Ascending aorta (tissue), 2 donors: ENCODE results near the gene SLC37A1. TPM values are rescaled to one million over a fixed set of nuclear protein-coding genes. Genes with fewer than 3 reads are reported as not detected.
A peak's percentile ranks its signal among the peaks of the same experiment; 100 is the strongest.

Experiments
- DNase-seq, 2 donors: peaks; one replicate each; pipeline ENCODE4 v3.0.0-alpha.2; 2019; ENCODE audit warnings: low spot score in 2 of 2
- H3K27ac ChIP-seq, 2 donors: fragments of 200-600 bp; sonication (generic); one replicate each; pipeline ENCODE4 v1.5.1; 2016 to 2017; ENCODE audit warnings: mild to moderate bottlenecking in 1 of 2
- H3K27me3 ChIP-seq: fragments of 200-600 bp; sonication (generic); one replicate; pipeline ENCODE4 v1.5.1; 2017
- H3K36me3 ChIP-seq, 2 donors: fragments of 200-600 bp; sonication (generic); one replicate each; pipeline ENCODE4 v1.5.1; 2016
- H3K4me1 ChIP-seq, 2 donors: fragments of 200-600 bp; sonication (generic); one replicate each; pipeline ENCODE4 v1.5.1; 2016 to 2017; ENCODE audit warnings: mild to moderate bottlenecking in 1 of 2
- H3K4me3 ChIP-seq, 2 donors: fragments of 200-600 bp; sonication (generic); one replicate each; pipeline ENCODE4 v1.5.1; 2016 to 2017; ENCODE audit warnings: mild to moderate bottlenecking in 1 of 2
- H3K9me3 ChIP-seq, 2 donors: fragments of 200-600 bp; sonication (generic); one replicate each; pipeline ENCODE4 v1.5.1; 2016
- intact Hi-C: fragments of 100-400 bp; cut with DNase I; formaldehyde crosslinking; loops from one replicate; pipeline ENCODE4 v1.15.1; 2023
- total RNA-seq: library from RNA; depleted of rRNA; stranded (reverse); fragments of >200 nt; gene quantifications from one replicate; pipeline ENCODE4 v1.1.0, GENCODE V29; 2016
- TF ChIP-seq, protein P1 (sequence below), 3 experiments: fragments of 200-600 bp in 2 of 3; fragments of 450-650 bp in 1 of 3; sonication (generic) in 2 of 3; IDR thresholded peaks; one replicate each; pipeline ENCODE4 v1.5.1; 2016 to 2019; ENCODE audit warnings: antibody characterized with exemption in 3 of 3, mild to moderate bottlenecking in 1 of 3, moderate library complexity in 1 of 3

The SLC37A1 gene
- total RNA-seq, 1 donor from 2014 or later = 8.7 TPM

DNA sequence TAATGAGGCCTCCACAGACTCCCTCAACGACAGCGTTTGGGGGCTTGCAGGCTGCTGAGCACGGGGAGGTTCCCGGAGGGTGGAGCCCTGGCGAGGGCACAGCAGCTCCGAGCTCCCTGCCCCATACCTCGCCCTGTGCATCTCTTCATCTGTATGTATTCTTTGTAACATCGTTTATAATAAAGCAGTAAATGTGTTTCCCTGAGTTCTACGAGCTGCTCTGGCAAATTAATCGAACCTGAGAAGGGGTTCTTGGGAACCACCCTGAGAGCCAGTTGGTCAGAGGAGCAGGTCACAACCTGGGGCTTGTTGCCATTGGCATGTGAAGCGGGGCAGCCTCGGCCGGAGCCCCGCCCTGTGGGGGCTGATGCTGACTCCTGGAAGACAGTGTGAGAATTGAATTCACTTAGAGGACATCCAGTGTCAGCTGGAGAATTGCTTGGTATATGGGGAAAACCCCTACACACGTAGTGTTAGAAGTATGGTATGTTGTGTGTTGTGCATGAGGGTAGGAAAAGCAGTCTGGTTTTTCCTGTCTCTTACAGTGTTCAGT lies 11.5 kb downstream of the SLC37A1 start:
- Histone ChIP-seq H3K4me3 (peak overlapping the region in 1 of 2 donors; percentile 56), H3K4me1 (peaks cover 3 to 6% of the 10 kb centered on the region in 2 donors), H3K27ac (peak overlapping the region; percentile 34 to 47), H3K9me3 (no peaks in the 10 kb centered on the region), H3K36me3 (peaks cover 3 to 4% of the 10 kb centered on the region in 2 donors), H3K27me3 (no peaks in the 10 kb centered on the region)
- TF ChIP-seq, protein P1, sequence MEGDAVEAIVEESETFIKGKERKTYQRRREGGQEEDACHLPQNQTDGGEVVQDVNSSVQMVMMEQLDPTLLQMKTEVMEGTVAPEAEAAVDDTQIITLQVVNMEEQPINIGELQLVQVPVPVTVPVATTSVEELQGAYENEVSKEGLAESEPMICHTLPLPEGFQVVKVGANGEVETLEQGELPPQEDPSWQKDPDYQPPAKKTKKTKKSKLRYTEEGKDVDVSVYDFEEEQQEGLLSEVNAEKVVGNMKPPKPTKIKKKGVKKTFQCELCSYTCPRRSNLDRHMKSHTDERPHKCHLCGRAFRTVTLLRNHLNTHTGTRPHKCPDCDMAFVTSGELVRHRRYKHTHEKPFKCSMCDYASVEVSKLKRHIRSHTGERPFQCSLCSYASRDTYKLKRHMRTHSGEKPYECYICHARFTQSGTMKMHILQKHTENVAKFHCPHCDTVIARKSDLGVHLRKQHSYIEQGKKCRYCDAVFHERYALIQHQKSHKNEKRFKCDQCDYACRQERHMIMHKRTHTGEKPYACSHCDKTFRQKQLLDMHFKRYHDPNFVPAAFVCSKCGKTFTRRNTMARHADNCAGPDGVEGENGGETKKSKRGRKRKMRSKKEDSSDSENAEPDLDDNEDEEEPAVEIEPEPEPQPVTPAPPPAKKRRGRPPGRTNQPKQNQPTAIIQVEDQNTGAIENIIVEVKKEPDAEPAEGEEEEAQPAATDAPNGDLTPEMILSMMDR (IDR thresholded peaks at IDR 0.05) = no peak
- intact Hi-C loops = no loop called here
- no peak for DNase-seq

DNA sequence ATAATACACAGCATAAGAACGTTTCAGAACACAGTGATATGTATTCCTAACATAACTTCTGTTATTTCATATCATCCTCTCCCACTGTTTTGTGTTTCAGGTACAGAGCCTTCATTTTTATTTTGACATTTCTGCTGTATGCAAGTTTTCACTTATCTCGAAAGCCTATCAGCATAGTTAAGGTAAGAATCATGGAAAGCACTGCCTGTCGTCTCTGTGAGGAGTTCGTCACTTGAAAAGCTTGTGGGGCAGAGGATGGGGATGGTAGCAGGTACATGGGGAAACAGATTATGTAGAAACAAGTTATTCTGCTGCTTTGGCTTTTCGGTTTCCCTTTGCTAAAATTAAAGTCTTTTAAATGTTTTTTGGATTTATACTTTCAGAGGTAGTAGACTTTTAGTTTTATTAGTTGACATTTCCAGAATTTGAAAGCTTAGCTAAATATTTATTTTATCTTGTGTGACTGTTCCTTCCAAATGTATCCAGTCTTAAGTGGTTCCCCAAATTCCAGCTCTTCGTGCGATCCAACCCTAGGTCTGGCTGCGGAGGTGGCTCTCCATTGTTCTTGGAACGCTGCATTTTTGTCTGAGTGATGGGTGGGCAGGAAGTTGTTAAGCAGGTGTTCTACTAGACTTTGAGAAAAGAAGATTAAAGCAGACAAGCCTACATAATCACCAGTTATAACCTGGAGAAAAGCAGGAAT lies 12.2 kb downstream of the SLC37A1 start:
- no peak for DNase-seq
- Histone ChIP-seq H3K9me3 (no peaks in the 10 kb centered on the region), H3K27ac (no peak overlapping the region), H3K36me3 (peaks cover under 1 to 3% of the 10 kb centered on the region in 2 donors), H3K27me3 (no peaks in the 10 kb centered on the region), H3K4me1 (peaks cover 3 to 6% of the 10 kb centered on the region in 2 donors), H3K4me3 (no peak overlapping the region)
- TF ChIP-seq, protein P1 (IDR thresholded peaks at IDR 0.05) = no peak
- intact Hi-C loops = no loop called here

DNA sequence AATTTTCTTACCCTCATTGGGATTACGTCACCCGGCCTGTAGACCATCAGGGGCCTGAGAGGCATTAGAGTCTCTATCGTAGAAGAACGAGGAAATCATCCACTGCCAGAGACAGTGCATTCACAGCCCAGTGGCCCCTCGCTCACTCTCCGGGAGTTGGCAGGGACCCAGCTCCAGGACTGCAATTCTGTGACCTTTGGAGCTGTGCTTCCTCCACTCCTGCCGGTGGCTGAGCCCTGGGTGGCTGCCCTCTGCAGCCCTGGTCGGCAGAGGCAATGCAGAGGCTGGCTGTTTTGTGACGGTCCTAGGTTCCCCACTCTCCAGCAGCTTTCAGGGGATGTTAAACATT lies 12.7 kb downstream of the SLC37A1 start:
- DNase-seq = no peak
- TF ChIP-seq, protein P1 (IDR thresholded peaks at IDR 0.05) = no peak

DNA sequence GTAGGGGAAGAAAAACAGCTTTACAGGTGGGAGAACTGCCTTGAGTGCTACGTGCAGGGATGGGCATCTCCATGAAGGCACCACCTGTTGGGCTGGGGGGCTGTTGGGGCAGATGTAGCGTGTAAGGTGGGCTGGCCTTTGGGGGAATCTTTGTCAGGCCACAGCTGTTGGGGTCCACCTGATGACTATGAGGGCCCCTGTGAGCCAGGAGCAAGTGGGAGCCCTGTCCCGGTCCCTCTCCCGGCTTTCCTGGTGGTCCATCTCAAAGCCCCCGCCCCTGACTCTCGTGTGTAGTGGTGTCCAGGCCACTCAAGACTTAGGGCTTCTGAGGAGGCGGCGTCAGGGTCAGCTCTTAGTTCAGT lies 13.5 kb downstream of the SLC37A1 start:
- Histone ChIP-seq H3K27ac (no peak overlapping the region), H3K4me1 (peaks cover 3 to 6% of the 10 kb centered on the region in 2 donors), H3K27me3 (no peaks in the 10 kb centered on the region), H3K4me3 (no peak overlapping the region), H3K9me3 (no peaks in the 10 kb centered on the region), H3K36me3 (peaks cover 0 to 3% of the 10 kb centered on the region in 2 donors)
- intact Hi-C loops = no loop called here
- peak in 1 of 2 donors; percentile 58 for DNase-seq
- TF ChIP-seq, protein P1 (IDR thresholded peaks at IDR 0.05) = no peak

More for the DNA sequence above, 12.7 kb downstream of the SLC37A1 start:
- no peaks in the 10 kb centered on the region for H3K27me3 ChIP-seq
- peaks cover 0 to 3% of the 10 kb centered on the region in 2 donors for H3K36me3 ChIP-seq
- H3K27ac ChIP-seq = no peak overlapping the region
- H3K9me3 ChIP-seq = no peaks in the 10 kb centered on the region
- intact Hi-C loops = no loop called here
- H3K4me1 ChIP-seq = peaks cover 3 to 6% of the 10 kb centered on the region in 2 donors
- no peak overlapping the region for H3K4me3 ChIP-seq

DNA sequence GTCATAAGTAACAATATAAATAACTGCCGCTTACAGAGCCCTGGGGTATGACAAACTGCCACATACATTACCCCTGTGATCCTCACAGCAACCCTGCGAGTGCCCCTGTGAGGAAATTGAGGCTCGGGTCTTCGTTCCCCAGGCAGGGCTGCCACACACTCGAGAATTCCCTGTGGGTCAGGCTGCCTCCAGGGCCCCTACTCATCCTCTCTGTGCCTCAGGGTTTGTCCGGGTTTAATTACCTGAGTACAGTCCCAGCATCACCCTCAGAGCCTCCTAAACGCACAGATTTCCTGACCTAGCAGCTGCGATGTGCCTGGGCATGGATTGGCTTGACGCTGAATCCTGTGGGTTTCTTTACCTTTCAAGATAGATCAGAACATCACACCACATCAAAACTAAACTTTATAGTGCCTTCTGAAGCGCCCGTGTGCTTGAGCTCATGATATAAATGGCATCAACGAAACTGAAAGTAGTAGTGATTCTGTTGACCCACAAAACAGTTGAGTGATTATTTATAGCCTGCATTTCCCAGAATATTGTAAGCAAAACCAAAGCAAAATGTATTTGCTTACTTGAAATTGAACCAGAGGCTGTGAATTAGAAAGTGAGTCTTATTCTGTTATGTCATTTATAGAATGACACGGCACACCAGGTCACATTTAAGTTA lies 14.0 kb downstream of the SLC37A1 start:
- Histone ChIP-seq H3K36me3 (peaks cover 0 to 3% of the 10 kb centered on the region in 2 donors), H3K4me3 (no peak overlapping the region), H3K4me1 (peaks cover 3 to 8% of the 10 kb centered on the region in 2 donors), H3K9me3 (no peaks in the 10 kb centered on the region), H3K27me3 (no peaks in the 10 kb centered on the region), H3K27ac (peak overlapping the region in 1 of 2 donors; percentile 55)
- intact Hi-C loops = no loop called here
- DNase-seq = peak in 1 of 2 donors; percentile 35
- TF ChIP-seq, protein P1 (IDR thresholded peaks at IDR 0.05) = no peak
